Suppressor macrophage treated with lipopolysaccharide for 1 hour (primary cell): ENCODE results near the gene SYTL2.

Experiments
- DNase-seq, 3 donors: peaks; one replicate each; pipeline ENCODE4 v3.0.0-alpha.2; 2020 to 2022

The SYTL2 gene

DNA sequence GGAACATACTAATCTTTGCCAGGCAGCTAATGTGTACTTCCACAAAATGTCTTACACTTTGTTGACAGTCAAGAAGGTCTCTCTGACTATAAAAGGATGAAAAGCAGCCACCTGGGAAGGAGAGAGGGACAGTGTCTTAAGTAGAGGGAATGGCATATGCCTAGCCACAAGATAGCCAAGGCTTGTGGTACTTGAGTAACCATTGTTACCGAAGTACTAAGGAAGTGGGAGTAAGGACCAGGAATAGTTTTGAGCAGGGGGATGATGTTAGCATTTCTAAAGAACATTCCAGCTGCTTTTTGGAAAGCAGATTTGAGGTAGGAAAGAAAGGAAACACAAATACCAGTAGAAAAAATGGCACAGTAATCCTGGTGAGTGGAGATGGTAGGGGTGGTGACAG is 159.8 kb downstream of the SYTL2 start:
- DNase-seq, result no peak

DNA sequence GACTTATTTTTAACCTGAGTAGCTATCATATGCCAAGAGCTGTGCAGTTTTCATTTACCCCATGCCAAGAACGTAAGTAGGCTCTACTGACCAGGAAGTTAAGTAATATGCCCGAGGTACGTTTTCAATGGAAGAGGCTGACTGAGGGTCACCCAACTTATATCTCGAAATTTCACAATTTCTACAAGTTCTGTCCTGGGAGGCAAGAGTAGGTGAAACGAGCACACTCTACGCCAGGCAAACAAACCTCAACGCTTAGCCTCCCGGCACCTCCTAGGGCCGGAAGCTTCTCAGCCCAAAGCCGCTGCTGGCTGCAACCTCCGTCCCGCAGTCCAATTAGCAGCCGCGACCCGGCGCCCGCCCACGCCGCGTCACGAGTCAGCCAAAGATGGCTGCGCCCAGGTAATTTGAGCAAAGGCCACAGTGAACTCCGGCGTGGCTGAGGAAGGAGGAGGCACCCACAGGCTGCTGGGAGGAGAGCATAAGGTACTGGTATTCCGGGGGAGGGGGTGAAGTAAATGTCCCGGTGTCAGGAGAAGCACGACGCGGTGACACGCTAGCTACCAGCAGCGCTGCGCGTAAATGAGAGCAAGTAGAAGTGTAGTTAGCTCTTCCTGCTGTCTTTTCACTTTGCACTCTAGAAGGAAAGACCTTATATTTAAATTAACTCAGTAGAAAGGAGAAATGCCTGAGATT is 163.2 kb downstream of the SYTL2 start, which contains the start of gene TMEM126A:
Gene TMEM126A, plus strand, starts transcription at position 364 of the 696 bp plus-strand sequence. CDS start 2,289 bp downstream, outside the sequence.
- DNase-seq, result peak; percentile 87 to 94 (median 90)

DNA sequence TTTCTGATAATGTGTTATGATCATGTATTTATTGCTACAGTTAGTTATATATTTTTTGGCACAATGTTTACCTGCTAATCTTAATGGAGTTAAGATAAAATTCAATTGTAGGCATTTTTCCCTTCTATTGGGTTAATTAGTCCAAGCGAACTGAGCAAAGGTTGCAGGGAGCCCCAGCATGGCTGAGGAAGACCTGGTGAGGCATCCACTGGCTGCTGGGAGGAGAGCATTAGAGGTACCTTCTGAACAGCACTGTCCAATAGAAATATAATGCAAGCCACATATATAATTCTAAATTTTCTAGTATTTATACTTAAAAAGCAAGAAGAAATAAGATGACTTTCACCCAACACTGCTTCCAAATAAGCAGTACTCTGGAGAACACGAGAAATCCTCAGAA is 163.9 kb downstream of the SYTL2 start:
- no peak for DNase-seq
